Stimulated activated naive B cell treated with anti-CD40 and anti-IgM and Interleukin-4, amounts not matched to agents 10 μg/mL and 1 μg/mL and 100 μg/mL, for 72 hours (primary cell): ENCODE data around the gene NDP.
"Not testable (repeated sequence)": the region's sequence is repeated elsewhere in the genome, so short reads cannot be mapped to it uniquely, and the experiment has no call there.

Experiments used
- ATAC-seq, 2 donors: fragments of 150-1000 bp; cut with Tn5 transposase; replicated peaks; 2 replicates each; pipeline ENCODE4 v1.10.0; 2021; ENCODE audit warnings: moderate library complexity in 1 of 2
- DNase-seq: peaks from one replicate; pipeline ENCODE4 v3.0.0; 2021
- H3K27ac Mint-ChIP-seq: one replicate; pipeline ENCODE4 v1.8.0; 2022; ENCODE audit warnings: mild to moderate bottlenecking, mixed read lengths
- H3K27me3 Mint-ChIP-seq, 2 donors: one replicate each; pipeline ENCODE4 v1.8.0; 2022; ENCODE audit warnings: mixed read lengths in 2 of 2
- H3K36me3 Mint-ChIP-seq, 2 donors: one replicate each; pipeline ENCODE4 v1.8.0; 2022; ENCODE audit warnings: mixed read lengths in 2 of 2, mild to moderate bottlenecking in 1 of 2
- H3K4me1 Mint-ChIP-seq, 2 donors: one replicate each; pipeline ENCODE4 v1.8.0; 2022; ENCODE audit warnings: mixed read lengths in 2 of 2, mild to moderate bottlenecking in 1 of 2
- H3K4me3 Mint-ChIP-seq, 2 donors: one replicate each; pipeline ENCODE4 v1.8.0; 2022; ENCODE audit warnings: mild to moderate bottlenecking in 2 of 2, mixed read lengths in 2 of 2, moderate library complexity in 1 of 2
- H3K9me3 Mint-ChIP-seq, 2 donors: one replicate each; pipeline ENCODE4 v1.8.0; 2022; ENCODE audit warnings: mixed read lengths in 2 of 2, mild to moderate bottlenecking in 1 of 2

The NDP gene

DNA sequence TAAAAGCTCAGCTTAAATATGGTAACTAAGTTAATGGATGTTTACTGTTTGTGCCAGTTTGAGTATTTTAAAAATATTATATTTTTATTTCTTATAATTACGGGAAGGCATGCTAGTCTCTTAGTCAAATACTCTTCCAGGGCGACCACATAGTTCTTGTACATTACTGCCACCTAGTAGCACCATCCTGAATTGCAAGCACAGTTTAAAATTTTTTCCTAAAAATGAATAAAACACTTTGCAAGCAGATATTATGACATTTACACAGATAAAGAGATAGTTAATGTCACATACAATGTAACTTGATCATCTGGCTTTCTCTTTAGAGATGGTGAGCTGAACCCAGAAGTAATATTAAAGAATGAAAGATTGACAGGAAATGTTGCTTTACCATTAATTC is 11.5 kb downstream of the NDP start:
- peaks cover 5 to 7% of the 10 kb centered on the region in 2 donors for H3K4me1 Mint-ChIP-seq
- no peak overlapping the region for H3K4me3 Mint-ChIP-seq
- H3K9me3 Mint-ChIP-seq, result peaks cover 2 to 5% of the 10 kb centered on the region in 2 donors
- no peaks in the 10 kb centered on the region for H3K36me3 Mint-ChIP-seq
- no peak overlapping the region for H3K27ac Mint-ChIP-seq
- peaks cover 0 to 35% of the 10 kb centered on the region in 2 donors for H3K27me3 Mint-ChIP-seq
- ATAC-seq (no peak), DNase-seq (no peak)

DNA sequence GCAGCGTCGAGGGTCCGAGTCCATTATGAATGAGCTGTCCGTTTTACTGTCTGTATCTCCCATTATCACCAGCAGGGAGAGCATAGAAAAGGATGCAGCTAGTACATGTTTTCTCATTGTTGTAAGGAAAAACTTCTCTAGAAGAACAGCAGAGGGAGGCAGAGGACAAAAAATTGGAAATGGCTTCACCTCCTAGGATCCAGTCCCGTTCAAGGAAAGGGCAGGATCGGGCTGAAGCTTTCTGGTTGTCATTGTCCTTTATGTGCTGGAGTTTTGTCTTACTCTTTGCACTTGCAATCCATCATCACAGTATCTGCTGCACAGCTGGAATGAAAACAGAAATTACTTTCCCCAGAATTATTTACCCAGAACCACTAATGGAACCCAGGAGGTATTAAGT is 14.7 kb downstream of the NDP start:
- ATAC-seq, result peak; percentile 68 to 87
- H3K27ac Mint-ChIP-seq, result no peak overlapping the region
- no peak overlapping the region for H3K4me3 Mint-ChIP-seq

DNA sequence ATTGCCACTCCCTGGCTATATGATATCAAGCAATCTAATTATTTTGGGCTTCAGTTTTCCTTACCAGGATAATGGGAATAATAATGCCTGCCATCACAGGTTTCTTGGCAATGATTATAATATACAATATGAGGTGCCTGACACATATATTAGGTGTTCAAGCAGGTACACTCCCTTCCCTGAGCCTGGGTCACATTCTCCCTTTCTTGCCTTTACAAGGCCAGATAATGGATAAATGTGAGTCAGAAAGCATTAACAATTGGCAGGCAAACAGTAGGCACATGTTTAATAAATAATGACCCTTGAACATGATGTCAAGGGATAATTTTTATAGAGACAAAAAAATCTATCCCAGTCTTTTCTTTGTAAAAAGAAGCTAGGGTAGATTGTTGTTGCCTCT is 17.2 kb downstream of the NDP start:
- Mint-ChIP-seq H3K4me1 (peaks cover 5 to 7% of the 10 kb centered on the region in 2 donors), H3K4me3 (no peak overlapping the region), H3K27ac (no peak overlapping the region), H3K27me3 (peaks cover 6 to 22% of the 10 kb centered on the region in 2 donors), H3K36me3 (no peaks in the 10 kb centered on the region), H3K9me3 (no peaks in the 10 kb centered on the region)
- ATAC-seq, result no peak
- no peak for DNase-seq

More for the DNA sequence above, 14.7 kb downstream of the NDP start:
- H3K27me3 Mint-ChIP-seq, result peaks cover 6 to 33% of the 10 kb centered on the region in 2 donors
- no peaks in the 10 kb centered on the region for H3K36me3 Mint-ChIP-seq
- H3K4me1 Mint-ChIP-seq, result peaks cover 5 to 7% of the 10 kb centered on the region in 2 donors
- peaks cover 2 to 5% of the 10 kb centered on the region in 2 donors for H3K9me3 Mint-ChIP-seq
- peak; percentile 2 for DNase-seq

DNA sequence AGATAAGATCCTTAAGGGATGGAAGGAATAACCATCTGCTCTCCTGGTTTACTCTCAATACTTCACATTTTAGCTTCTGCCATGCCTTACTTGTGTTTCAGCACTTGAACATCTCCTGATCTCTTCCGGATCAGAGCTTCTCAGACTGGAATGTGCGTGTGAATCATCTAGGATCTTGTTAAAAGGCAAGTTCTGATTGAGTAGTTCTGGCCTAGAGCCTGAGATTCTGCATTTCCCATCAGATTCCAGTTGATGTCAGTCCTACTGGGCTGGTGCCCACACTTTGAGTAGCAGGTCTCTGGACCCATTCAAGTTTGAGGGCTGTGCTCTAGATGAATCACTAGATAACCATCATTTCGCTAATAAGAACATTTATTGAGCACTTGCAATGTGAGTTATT is 20.0 kb downstream of the NDP start:
- DNase-seq (no peak), ATAC-seq (no peak)
- peaks cover 2 to 6% of the 10 kb centered on the region in 2 donors for H3K4me1 Mint-ChIP-seq
- H3K9me3 Mint-ChIP-seq, result no peaks in the 10 kb centered on the region
- H3K4me3 Mint-ChIP-seq, result no peak overlapping the region
- H3K36me3 Mint-ChIP-seq, result no peaks in the 10 kb centered on the region
- peaks cover 6 to 23% of the 10 kb centered on the region in 2 donors for H3K27me3 Mint-ChIP-seq
- H3K27ac Mint-ChIP-seq, result no peak overlapping the region

DNA sequence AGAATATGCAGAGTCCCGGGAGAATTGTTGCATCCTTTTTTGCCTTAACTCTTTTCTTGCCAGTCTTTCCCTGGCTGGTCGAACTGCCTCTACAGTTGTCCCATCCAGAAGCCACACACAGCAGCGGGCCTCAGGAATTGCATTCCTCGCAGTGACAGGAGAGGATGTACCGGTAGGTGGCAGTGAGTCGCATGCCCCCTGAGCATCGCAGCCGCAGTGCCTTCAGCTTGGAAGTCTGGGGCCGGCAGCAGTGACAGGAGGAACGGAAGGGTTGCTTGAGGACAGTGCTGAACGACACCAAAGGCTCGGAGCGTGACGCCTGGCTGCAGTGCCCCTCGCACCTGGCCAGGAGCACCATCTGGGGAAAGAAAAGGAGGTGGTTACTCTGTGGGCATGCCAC is 23.5 kb downstream of the NDP start:
- no peaks in the 10 kb centered on the region for H3K36me3 Mint-ChIP-seq
- peaks cover 6 to 14% of the 10 kb centered on the region in 2 donors for H3K27me3 Mint-ChIP-seq
- peak overlapping the region in 1 of 2 donors; percentile 64 for H3K4me3 Mint-ChIP-seq
- H3K9me3 Mint-ChIP-seq, result no peaks in the 10 kb centered on the region
- DNase-seq (no peak), ATAC-seq (peak; percentile 48 to 62)
- H3K27ac Mint-ChIP-seq, result no peak overlapping the region
- H3K4me1 Mint-ChIP-seq, result peaks cover 2 to 5% of the 10 kb centered on the region in 2 donors

DNA sequence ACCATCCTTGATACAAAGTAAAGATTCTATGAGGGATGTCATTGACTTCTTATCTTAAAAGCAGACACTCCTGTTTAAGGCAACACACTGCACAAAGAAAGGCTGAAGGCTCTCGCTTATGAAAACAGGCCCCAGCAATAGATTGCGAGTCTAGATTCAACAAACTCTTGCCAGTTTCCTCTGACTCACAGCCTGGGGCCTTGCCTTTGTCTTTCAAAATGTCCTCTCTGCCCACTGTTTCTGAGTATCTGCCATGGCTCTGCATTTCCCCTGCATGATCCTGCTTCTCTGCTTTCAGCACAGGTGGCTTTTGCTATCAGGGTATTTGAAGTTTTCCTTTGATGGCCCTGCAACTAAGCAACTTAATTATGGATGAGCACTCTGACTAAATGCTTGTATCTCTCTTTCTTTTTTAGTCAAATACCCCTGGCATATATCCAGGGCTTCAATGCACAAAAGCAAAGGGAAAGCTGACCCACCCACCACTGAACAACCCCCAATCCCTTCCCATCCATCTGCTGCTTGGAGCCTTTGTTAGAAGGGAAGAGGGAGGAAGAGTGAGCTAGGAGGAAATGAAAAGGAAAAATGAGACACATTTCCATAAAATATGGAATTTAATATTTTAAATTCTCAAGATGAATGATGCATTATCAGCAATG is 32.2 kb downstream of the NDP start:
- H3K9me3 Mint-ChIP-seq, result no peaks in the 10 kb centered on the region
- ATAC-seq (no peak), DNase-seq (no peak)
- no peak overlapping the region for H3K27ac Mint-ChIP-seq
- H3K36me3 Mint-ChIP-seq, result no peaks in the 10 kb centered on the region
- no peaks in the 10 kb centered on the region for H3K4me1 Mint-ChIP-seq
- no peak overlapping the region for H3K4me3 Mint-ChIP-seq
- peaks cover 10 to 19% of the 10 kb centered on the region in 2 donors for H3K27me3 Mint-ChIP-seq

DNA sequence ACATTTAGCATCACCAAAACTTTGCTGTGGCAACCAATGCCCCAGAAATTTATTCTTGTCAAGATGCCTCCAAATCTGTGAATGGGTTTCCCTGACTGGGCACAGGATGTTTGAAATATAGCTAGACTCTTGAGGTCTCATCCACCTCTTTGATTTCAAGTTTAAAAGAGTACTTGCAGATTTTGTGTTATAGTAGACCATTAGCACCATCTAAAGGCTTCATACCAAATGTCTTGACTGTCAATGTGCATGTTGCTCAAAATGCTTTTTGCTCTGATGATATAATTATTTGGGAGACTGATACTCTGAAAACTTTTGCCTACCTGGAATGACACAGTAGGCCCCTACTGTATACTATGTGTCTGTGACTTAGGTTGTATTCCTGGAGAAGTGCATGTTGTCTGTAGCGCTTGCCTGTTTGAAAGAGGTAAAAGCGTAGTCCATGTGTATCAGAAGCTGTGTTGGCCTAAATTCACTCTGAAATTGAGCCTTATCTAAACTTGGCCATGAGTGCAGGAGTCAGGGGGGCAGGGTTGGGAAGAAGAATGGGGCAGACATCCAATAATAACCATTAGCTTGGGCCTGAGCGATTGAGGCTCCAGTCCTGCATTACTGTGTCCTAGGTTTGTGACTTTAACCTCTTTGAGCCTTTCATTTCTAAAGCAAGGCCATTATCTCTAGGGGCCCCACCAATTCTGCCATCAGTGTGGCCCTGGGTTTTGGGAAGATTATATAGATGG is 33.8 kb downstream of the NDP start:
- peaks cover 10 to 16% of the 10 kb centered on the region in 2 donors for H3K27me3 Mint-ChIP-seq
- no peaks in the 10 kb centered on the region for H3K36me3 Mint-ChIP-seq
- H3K4me1 Mint-ChIP-seq, result no peaks in the 10 kb centered on the region
- ATAC-seq (no peak), DNase-seq (no peak)
- H3K4me3 Mint-ChIP-seq, result no peak overlapping the region
- H3K27ac Mint-ChIP-seq, result no peak overlapping the region
- H3K9me3 Mint-ChIP-seq, result no peaks in the 10 kb centered on the region

DNA sequence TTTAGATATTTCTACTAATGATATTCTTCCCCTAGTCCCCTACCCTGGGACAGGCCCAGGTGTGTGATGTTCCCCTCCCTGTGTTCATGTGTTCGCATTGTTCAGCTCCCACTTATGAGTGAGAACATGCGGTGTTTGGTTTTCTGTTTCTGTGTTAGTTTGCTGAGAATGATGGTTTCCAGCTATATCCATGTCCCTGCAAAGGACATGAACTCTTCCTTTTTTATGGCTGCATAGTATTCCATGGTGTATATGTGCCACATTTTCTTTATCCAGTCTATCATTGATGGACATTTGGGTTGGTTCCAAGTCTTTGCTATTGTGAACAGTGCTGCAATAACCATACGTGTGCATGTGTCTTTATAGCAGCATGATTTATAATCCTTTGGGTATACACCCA is 51.2 kb downstream of the NDP start:
- H3K4me3 Mint-ChIP-seq, DNase-seq, H3K36me3 Mint-ChIP-seq, H3K4me1 Mint-ChIP-seq, H3K27ac Mint-ChIP-seq, ATAC-seq: not testable (repeated sequence)
- Mint-ChIP-seq H3K9me3 (peaks cover 7 to 11% of the 10 kb centered on the region in 2 donors), H3K27me3 (peaks cover 0 to 30% of the 10 kb centered on the region in 2 donors)

DNA sequence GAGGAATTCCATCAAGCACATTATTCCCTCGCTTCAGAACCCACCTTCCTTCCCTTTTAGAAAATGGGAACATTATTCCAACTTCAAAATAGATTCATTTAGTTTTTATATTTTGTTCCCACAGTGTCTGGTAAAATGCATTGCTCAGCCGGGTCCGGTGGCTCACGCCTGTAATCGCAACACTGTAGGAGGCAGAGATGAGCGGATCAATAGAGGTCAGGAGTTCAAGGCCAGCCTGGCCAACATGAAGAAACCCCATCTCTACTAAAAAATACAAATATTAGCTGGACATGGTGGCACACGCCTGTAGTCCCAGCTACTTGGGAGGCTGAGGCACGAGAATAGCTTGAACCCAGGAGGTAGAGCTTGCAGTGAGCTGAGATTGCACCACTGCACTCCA is 62.4 kb downstream of the NDP start:
- ATAC-seq, DNase-seq, H3K27ac Mint-ChIP-seq, H3K36me3 Mint-ChIP-seq, H3K4me3 Mint-ChIP-seq, H3K4me1 Mint-ChIP-seq, H3K9me3 Mint-ChIP-seq: not testable (repeated sequence)
- H3K27me3 Mint-ChIP-seq, result peaks cover 0 to 10% of the 10 kb centered on the region in 2 donors

DNA sequence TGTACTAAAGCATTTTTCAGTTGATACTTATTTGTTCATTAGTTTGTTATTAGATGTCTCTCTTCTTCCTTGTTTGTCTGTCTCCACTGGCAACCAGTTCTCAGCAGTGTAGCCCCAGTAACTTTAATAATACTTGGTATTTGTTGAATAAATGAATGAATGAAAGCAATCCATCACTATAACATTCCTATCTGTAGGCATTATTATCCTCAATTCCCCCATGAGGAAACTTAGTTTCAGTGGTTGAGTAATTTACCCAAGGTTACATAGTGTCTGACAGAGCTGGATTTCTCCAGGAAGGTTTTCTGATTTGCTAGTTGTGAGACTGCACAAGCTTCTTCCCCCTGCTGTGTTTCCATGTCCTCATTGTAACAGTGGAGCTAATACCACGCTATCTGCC is 63.2 kb downstream of the NDP start:
- H3K27ac Mint-ChIP-seq, result no peak overlapping the region
- H3K4me1 Mint-ChIP-seq, result no peaks in the 10 kb centered on the region
- H3K4me3 Mint-ChIP-seq, result no peak overlapping the region
- no peaks in the 10 kb centered on the region for H3K36me3 Mint-ChIP-seq
- no peak for ATAC-seq
- no peak for DNase-seq
- H3K27me3 Mint-ChIP-seq, result peaks cover 0 to 12% of the 10 kb centered on the region in 2 donors
- H3K9me3 Mint-ChIP-seq, result peaks cover 0 to 2% of the 10 kb centered on the region in 2 donors

DNA sequence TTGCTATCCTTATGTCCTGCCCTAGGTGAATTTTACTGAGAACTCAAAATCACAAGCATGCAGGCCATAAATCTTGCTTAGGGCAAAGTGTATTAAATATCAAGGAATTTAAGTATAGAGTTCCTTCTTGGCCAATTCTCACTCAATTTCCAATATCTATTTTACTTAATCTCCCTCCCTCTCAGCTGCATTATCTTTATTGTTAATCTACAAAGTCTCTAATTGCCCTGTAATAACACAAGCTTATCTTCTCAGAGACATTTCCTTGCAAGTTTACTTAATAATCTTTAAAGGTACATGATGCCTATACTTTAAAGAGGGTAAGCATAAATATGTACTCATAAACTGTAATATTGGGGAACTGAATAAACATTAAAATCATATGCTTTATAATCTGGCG is 64.0 kb downstream of the NDP start:
- Mint-ChIP-seq H3K27me3 (peaks cover 0 to 16% of the 10 kb centered on the region in 2 donors), H3K4me1 (no peaks in the 10 kb centered on the region), H3K36me3 (no peaks in the 10 kb centered on the region), H3K9me3 (peaks cover 0 to 2% of the 10 kb centered on the region in 2 donors), H3K27ac (no peak overlapping the region), H3K4me3 (no peak overlapping the region)
- ATAC-seq, result no peak
- no peak for DNase-seq

DNA sequence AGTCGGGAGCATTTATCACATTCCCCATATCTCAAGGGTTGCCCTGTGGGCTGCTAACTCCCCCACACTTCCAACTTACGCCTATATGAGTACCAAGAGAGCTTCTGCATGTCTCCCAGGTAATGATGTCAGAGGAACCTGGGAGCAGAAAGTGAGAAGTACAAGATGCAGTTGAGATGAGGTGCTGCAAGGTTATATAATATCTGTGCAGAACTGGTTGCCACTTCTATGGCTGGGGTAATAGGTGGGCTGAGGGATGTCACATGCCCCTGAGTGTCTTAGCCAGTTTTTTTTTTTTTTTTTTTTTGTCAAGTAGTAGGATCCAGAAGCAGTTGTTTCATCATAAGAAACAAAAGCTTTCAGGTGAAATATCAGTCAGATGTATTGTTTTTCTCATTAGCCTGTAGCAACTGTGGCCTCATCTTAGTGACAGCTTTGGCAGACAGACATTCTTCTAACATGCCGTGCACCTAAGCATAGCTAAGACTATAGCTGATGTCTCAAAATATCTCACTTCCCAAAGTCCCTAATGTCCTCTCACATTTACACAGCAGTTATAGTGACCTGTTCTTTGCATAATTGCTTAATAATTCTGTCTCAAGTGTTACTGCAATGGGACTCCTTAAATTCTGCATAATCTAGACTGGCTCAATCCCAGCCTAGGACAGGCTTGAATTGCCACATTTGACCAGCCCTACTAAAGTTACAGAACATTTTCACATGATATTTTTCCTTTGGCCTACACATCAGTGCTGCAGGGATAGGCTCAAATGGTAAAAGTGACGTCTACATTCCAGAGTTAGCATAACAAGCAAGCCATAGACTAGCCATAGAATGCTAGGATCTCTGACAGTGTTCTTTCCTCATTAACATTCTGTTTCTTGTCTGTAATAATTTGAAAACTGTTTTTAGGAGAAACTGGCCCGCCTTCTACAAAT is 73.0 kb downstream of the NDP start:
- ATAC-seq (no peak), DNase-seq (no peak)
- H3K36me3 Mint-ChIP-seq, result no peaks in the 10 kb centered on the region
- H3K9me3 Mint-ChIP-seq, result no peaks in the 10 kb centered on the region
- peaks cover 6 to 16% of the 10 kb centered on the region in 2 donors for H3K27me3 Mint-ChIP-seq
- no peak overlapping the region for H3K4me3 Mint-ChIP-seq
- no peaks in the 10 kb centered on the region for H3K4me1 Mint-ChIP-seq
- no peak overlapping the region for H3K27ac Mint-ChIP-seq
